Measurements from ENCODE around the gene S100A4.

- TF ChIP-seq CTCF (conservative IDR thresholded peaks at IDR 0.05; ENCODE audit: low read depth in 2 of 2) (no peak), EZH2 (IDR thresholded peaks at IDR 0.05; ENCODE audit: low read depth, unreplicated experiment) (no peak), REST (IDR thresholded peaks at IDR 0.05; ENCODE audit: unreplicated experiment) (no peak), POLR2AphosphoS5 (IDR thresholded peaks at IDR 0.05; ENCODE audit: low read depth) (peak; percentile 36; the same call in 1 of the 2 replicates)
These were observed 9.5 kb downstream of the S100A4 start for GRCh38 chr1:153536012-153536670.

Measured in GM23338 (cell line).